ENCODE data around the gene PDE9A.
"Not testable (repeated sequence)": the region's sequence is repeated elsewhere in the genome, so short reads cannot be mapped to it uniquely, and the experiment has no call there.

The PDE9A gene

DNA sequence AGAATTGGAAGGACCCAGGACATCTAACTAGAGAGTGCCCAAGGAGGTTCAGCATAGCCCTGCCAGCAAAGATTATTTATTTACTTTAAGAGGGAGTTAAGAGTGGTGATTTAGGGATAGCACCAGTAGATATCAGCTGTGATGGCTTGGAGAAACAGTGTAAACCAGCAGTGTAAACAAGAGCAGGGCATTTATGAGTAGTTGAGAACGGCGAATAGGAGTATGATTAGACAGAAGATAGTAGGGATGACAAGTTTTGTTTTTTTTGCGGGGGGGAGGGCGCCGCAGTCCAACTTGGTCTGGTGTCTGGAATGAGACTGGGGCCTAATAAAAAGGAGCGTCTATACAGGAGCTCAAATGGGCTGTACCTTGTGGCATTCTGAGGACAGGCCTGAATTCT is 148.2 kb downstream of the PDE9A start:
- not testable (repeated sequence) for DNase-seq (ENCODE audit: low spot score)

DNA sequence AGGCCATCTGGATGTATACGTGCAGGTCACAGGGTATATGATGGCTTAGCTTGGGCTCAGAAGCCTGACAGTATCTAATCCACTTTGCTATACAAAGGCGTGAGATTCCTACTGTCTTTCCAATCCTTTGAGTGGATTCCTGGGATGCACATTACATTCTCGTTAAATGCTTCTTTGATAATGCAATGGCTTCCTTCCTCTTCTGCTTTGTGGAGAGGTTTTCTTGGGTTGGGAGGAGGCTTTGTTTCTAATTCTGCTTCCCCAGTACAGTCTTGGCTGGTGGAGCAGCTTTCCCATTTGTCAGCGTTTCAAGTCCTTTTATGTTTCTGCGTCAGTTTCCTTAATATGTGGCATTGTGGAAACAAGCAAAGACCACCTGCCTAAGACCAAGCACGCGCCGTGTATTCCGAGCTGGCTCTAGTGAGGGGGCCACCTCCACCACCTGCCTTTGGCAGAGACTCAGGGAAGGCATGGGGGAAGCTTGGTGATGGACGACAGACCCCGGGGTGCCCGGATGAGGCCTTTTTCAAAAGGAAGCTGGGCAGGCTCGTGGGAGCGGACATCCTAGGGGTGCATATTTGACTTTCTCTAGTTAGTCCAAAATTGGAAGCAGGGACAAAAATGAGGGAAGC is 153.2 kb downstream of the PDE9A start:
- DNase-seq (ENCODE audit: low spot score): no peak

GRCh38 chr21:42807293-42807895 is 154.0 kb downstream of the PDE9A start:
- DNase-seq (ENCODE audit: low spot score): not testable (repeated sequence)

- DNase-seq (ENCODE audit: low spot score): no peak
Measured at GRCh38 chr21:42807938-42808613, 154.7 kb downstream of the PDE9A start.

DNA sequence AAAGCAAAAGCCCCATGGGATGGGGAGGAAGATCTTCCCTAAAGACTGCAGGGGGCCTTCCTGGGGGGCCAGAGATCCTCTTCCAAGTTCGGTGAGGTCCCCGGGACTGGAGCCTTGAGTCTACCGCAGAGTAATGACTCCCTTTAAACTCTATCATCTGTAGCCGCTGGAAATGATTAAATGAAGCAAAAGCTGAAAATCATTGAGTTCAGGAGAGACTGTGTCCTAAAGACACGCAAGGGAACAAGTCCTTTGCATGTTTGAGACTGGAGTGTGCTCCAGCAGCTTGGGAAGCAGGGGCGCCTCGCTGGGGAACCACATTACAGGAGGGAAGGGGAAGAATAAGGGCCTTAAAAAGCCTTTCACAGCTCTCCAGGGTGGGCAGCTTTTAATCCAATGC is 155.8 kb downstream of the PDE9A start:
- DNase-seq (ENCODE audit: low spot score): no peak

DNA sequence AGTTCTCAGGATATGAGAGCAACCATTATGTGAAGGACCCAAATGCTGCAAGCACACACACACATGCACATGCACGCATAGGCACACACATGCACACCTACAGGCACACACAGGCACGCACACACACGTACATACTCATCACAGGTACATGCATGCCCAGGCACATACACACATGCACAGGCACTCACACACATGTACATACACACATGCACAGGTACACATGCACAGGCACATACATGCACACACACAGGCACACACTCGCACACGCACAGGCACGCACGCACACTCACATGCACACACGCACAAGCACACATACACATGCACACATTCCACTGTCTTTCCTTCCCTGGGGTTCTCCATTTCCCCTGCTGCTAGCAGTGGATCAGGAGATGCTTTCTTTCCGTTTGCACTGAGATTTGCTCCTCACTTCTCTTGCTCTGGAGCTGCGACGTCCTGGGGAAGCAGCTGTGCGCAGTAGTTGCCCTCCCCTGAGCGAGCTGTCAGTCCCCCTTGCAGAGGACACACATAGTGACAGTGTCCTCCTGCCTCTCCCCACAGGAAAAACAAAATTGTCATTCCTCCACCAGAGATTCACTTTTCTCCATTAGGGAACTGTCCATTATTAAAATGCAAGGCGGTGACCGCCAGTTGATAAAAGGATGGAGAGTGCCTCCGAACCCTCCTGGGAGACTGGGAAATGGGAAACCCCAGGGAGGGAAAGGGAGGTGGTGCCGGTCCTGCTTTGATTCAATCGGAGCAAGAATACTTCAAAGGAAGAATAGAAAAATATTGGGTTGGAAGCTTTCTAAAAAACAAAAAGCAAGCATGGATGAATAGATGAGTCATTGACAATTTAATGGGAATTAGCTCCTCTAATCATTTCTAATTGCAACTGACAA is 156.4 kb downstream of the PDE9A start:
- DNase-seq (ENCODE audit: low spot score): no peak

- no peak for DNase-seq (ENCODE audit: low spot score)
Measured at GRCh38 chr21:42811960-42812359, 158.5 kb downstream of the PDE9A start.

DNA sequence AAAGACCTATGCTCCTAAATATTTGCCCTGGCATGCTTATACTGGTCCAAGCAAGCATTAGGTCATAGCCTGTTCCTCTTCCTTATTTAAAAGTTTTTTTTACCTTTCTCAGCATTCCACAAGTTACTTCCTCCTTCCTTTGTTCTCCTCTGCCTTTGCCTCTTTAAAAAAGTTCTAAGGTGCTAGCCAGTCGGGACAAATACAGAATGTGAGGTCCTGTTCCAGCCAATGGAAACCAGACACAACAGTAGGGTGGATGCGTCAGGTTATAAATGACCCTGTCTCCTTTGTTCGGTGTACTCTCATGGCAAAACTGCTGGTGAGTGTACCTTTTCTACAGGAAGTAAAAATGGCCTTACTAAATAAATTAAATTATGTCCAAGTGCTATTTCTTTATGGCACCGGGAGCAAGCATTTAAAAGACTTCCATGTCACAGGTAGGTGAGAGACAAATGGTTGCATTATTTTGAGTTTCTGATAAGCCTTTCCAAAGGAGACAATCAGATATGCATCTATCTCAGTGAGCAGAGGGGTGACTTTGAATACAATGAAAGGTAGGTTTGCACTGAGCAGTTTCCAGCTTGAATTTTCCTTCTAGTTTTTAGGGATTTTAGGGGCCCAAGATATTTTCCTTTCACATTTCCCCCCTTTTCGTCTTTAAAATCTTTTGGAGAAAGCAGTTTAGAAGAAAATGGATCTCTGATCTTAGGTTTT is 159.3 kb downstream of the PDE9A start:
- not testable (repeated sequence) for DNase-seq (ENCODE audit: low spot score)

- DNase-seq (ENCODE audit: low spot score): no peak
Measured at GRCh38 chr21:42815217-42815616, 161.8 kb downstream of the PDE9A start.

DNA sequence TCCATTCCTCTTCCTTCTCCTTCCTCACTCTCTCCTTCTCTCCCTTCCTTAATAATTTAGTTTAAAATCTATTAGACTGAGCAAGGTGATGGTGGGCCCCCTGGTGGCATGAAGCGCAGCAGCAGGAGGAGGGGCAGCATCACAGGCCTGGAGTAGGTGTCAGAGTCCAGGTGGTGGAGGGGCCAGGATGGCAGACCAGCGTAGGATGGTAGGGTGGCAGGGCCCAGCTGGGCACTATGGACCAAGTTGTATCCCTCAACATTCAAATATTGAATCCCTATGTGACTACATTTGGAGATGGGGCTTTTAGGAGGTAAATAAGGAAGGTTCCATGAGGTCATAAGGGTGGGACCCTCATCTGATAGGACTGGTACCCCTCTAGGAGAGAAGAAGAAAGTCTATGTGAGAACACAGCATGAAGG is 164.9 kb downstream of the PDE9A start:
- DNase-seq (ENCODE audit: low spot score): peak; percentile 20

GRCh38 chr21:42819861-42820615 is 166.6 kb downstream of the PDE9A start:
- no peak for DNase-seq (ENCODE audit: low spot score)

GRCh38 chr21:42820616-42821465 is 167.4 kb downstream of the PDE9A start:
- no peak for DNase-seq (ENCODE audit: low spot score)

All from kidney capillary endothelial cell (primary cell).